Peyer's patch (tissue), 4 donors: ENCODE results near the gene SGPL1. TPM values are rescaled to one million over a fixed set of nuclear protein-coding genes. Genes with fewer than 3 reads are reported as not detected.

Experiments used
- DNase-seq, 3 donors: peaks; one replicate each; pipeline ENCODE4 v3.0.0-alpha.2; 2017 to 2019
- H3K27ac ChIP-seq, 4 donors: fragments of 200-600 bp; sonication (generic); one replicate each; pipeline ENCODE4 v1.5.1; 2016 to 2019
- H3K27me3 ChIP-seq, 2 donors: fragments of 200-600 bp; sonication (generic); one replicate each; pipeline ENCODE4 v1.5.1; 2019
- H3K36me3 ChIP-seq, 3 donors: fragments of 200-600 bp; sonication (generic); one replicate each; pipeline ENCODE4 v1.5.1; 2016 to 2019
- H3K4me1 ChIP-seq, 4 donors: fragments of 200-600 bp; sonication (generic); one replicate each; pipeline ENCODE4 v1.5.1; 2016 to 2019
- H3K4me3 ChIP-seq, 4 donors: fragments of 200-600 bp; sonication (generic); 1 replicate in 3 of 4; 2 replicates in 1 of 4; pipeline ENCODE4 v1.5.1; 2016 to 2019; ENCODE audit warnings: mild to moderate bottlenecking in 1 of 4
- H3K9me3 ChIP-seq, 4 donors: fragments of 200-600 bp; sonication (generic); one replicate each; pipeline ENCODE4 v1.5.1; 2016 to 2019; ENCODE audit warnings: mild to moderate bottlenecking in 1 of 4
- POLR2A ChIP-seq, 2 donors: fragments of 450-650 bp; IDR thresholded peaks; one replicate each; pipeline ENCODE4 v1.5.1; 2017; ENCODE audit warnings: antibody characterized with exemption in 2 of 2, mild to moderate bottlenecking in 2 of 2, moderate library complexity in 2 of 2
- total RNA-seq, 4 donors: library from RNA; depleted of rRNA; stranded (reverse); fragments of >200 nt; gene quantifications; one replicate each; pipeline ENCODE4 v1.1.0, GENCODE V29; 2016
- TF ChIP-seq, protein P1 (sequence below), 6 experiments: fragments of 450-650 bp in 4 of 6; fragments of 200-600 bp in 2 of 6; sonication (generic) in 1 of 6; IDR thresholded peaks; one replicate each; pipeline ENCODE4 v1.5.1; 2017 to 2019; ENCODE audit warnings: antibody characterized with exemption in 6 of 6, mild to moderate bottlenecking in 3 of 6, moderate library complexity in 1 of 6

Gene SGPL1
- total RNA-seq, 4 donors from 2014 or later = 31.4 to 101 (median 82.1) TPM

- peaks cover 0 to 22% (median 0%) of the 10 kb centered on the region in 4 donors for H3K4me1 ChIP-seq
- peak in 2 of 3 donors; percentile 5 to 28 for DNase-seq
- no peaks in the 10 kb centered on the region for H3K36me3 ChIP-seq
- no peaks in the 10 kb centered on the region for H3K9me3 ChIP-seq
- H3K27me3 ChIP-seq = no peaks in the 10 kb centered on the region
- TF ChIP-seq, protein P1, sequence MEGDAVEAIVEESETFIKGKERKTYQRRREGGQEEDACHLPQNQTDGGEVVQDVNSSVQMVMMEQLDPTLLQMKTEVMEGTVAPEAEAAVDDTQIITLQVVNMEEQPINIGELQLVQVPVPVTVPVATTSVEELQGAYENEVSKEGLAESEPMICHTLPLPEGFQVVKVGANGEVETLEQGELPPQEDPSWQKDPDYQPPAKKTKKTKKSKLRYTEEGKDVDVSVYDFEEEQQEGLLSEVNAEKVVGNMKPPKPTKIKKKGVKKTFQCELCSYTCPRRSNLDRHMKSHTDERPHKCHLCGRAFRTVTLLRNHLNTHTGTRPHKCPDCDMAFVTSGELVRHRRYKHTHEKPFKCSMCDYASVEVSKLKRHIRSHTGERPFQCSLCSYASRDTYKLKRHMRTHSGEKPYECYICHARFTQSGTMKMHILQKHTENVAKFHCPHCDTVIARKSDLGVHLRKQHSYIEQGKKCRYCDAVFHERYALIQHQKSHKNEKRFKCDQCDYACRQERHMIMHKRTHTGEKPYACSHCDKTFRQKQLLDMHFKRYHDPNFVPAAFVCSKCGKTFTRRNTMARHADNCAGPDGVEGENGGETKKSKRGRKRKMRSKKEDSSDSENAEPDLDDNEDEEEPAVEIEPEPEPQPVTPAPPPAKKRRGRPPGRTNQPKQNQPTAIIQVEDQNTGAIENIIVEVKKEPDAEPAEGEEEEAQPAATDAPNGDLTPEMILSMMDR (IDR thresholded peaks at IDR 0.05) = no peak
- TF ChIP-seq POLR2A (IDR thresholded peaks at IDR 0.05) = no peak
- no peak overlapping the region for H3K4me3 ChIP-seq
- H3K27ac ChIP-seq = no peak overlapping the region
Observed at GRCh38 chr10:70906031-70906783, 90.5 kb downstream of the SGPL1 start.

GRCh38 chr10:70906953-70907636 lies 91.3 kb downstream of the SGPL1 start:
- no peak for TF ChIP-seq POLR2A (IDR thresholded peaks at IDR 0.05)
- TF ChIP-seq, protein P1 (IDR thresholded peaks at IDR 0.05) = peak in 3 of 6 experiments; percentile 8 to 22 (median 17)
- no peak overlapping the region for H3K27ac ChIP-seq
- no peaks in the 10 kb centered on the region for H3K36me3 ChIP-seq
- peak in 2 of 3 donors; percentile 59 to 67 for DNase-seq
- no peak overlapping the region for H3K4me3 ChIP-seq
- no peaks in the 10 kb centered on the region for H3K27me3 ChIP-seq
- H3K4me1 ChIP-seq = peaks cover 0 to 22% (median 0%) of the 10 kb centered on the region in 4 donors
- no peaks in the 10 kb centered on the region for H3K9me3 ChIP-seq

GRCh38 chr10:70907637-70908405 lies 92.1 kb downstream of the SGPL1 start:
- H3K9me3 ChIP-seq = no peaks in the 10 kb centered on the region
- H3K27ac ChIP-seq = no peak overlapping the region
- H3K27me3 ChIP-seq = no peaks in the 10 kb centered on the region
- no peak overlapping the region for H3K4me3 ChIP-seq
- TF ChIP-seq, protein P1 (IDR thresholded peaks at IDR 0.05) = no peak
- no peak for TF ChIP-seq POLR2A (IDR thresholded peaks at IDR 0.05)
- no peaks in the 10 kb centered on the region for H3K36me3 ChIP-seq
- DNase-seq = peak in 2 of 3 donors; percentile 21 to 36
- peaks cover 0 to 21% (median 0%) of the 10 kb centered on the region in 4 donors for H3K4me1 ChIP-seq

- Histone ChIP-seq H3K9me3 (no peaks in the 10 kb centered on the region), H3K27me3 (no peaks in the 10 kb centered on the region), H3K36me3 (no peaks in the 10 kb centered on the region), H3K4me3 (no peak overlapping the region), H3K4me1 (peaks cover 0 to 18% (median 0%) of the 10 kb centered on the region in 4 donors), H3K27ac (no peak overlapping the region)
- peak in 1 of 3 donors; percentile 28 for DNase-seq
- TF ChIP-seq, protein P1 (IDR thresholded peaks at IDR 0.05) = no peak
- TF ChIP-seq POLR2A (IDR thresholded peaks at IDR 0.05) = no peak
Observed at GRCh38 chr10:70908406-70909296, 92.9 kb downstream of the SGPL1 start.
